AG04449 (cell line): ENCODE measurements around the gene LYST.
A peak's percentile ranks its signal among the peaks of the same experiment; 100 is the strongest.

Experiments
- CTCF ChIA-PET: fragments of 350-600 bp; formaldehyde crosslinking; extraction: SDS; loops from one replicate; lab custom pipeline; 2021; ENCODE audit warnings: antibody characterized with exemption; lab: Yijun Ruan, JAX
- POLR2A ChIA-PET: fragments of 400-600, 350-600 bp; formaldehyde crosslinking; extraction: SDS; loops from one replicate; lab custom pipeline; 2020; ENCODE audit warnings: antibody characterized with exemption, inconsistent platforms; lab: Yijun Ruan, JAX
- DNase-seq: peaks from one replicate; pipeline ENCODE4 v3.0.0-alpha.2; 2010; ENCODE audit warnings: low read depth, low spot score
- H3K4me3 ChIP-seq: 2 replicates; pipeline ENCODE4 v1.5.1; 2011; ENCODE audit warnings: low read depth, mild to moderate bottlenecking, control low read depth, low read length
- TF ChIP-seq, protein P1 (sequence below): IDR thresholded peaks from one replicate; pipeline ENCODE4 v1.5.1; 2011; ENCODE audit warnings: mild to moderate bottlenecking, moderate library complexity, low read length, control low read depth, inconsistent platforms; ENCODE audit not compliant: insufficient read depth; ENCODE audit errors: missing control alignments

The LYST gene

DNA sequence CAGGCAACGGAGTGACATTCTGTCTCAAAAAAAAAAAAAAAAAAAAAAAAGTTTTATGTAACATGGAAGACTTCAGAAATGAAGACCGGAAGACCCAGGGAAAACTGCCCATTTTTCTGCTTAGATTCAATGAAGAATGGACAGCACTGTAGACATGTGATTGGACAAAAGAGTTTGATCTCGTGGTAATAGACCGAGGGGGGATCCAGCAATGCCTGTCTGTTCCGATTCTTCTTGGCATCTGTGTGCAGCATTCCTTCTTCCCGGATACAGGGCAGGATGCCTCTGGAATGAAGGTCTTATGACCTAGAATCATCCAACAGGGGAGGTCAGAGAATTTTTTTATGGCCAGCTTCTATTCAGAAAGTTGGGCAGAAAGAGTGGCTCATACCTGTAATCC is 5.6 kb upstream of the LYST start:
- ChIA-PET CTCF (no interaction called here), POLR2A (no interaction called here)
- no peak overlapping the region for H3K4me3 ChIP-seq
- no peak for DNase-seq
- TF ChIP-seq, protein P1, sequence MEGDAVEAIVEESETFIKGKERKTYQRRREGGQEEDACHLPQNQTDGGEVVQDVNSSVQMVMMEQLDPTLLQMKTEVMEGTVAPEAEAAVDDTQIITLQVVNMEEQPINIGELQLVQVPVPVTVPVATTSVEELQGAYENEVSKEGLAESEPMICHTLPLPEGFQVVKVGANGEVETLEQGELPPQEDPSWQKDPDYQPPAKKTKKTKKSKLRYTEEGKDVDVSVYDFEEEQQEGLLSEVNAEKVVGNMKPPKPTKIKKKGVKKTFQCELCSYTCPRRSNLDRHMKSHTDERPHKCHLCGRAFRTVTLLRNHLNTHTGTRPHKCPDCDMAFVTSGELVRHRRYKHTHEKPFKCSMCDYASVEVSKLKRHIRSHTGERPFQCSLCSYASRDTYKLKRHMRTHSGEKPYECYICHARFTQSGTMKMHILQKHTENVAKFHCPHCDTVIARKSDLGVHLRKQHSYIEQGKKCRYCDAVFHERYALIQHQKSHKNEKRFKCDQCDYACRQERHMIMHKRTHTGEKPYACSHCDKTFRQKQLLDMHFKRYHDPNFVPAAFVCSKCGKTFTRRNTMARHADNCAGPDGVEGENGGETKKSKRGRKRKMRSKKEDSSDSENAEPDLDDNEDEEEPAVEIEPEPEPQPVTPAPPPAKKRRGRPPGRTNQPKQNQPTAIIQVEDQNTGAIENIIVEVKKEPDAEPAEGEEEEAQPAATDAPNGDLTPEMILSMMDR: no peak

DNA sequence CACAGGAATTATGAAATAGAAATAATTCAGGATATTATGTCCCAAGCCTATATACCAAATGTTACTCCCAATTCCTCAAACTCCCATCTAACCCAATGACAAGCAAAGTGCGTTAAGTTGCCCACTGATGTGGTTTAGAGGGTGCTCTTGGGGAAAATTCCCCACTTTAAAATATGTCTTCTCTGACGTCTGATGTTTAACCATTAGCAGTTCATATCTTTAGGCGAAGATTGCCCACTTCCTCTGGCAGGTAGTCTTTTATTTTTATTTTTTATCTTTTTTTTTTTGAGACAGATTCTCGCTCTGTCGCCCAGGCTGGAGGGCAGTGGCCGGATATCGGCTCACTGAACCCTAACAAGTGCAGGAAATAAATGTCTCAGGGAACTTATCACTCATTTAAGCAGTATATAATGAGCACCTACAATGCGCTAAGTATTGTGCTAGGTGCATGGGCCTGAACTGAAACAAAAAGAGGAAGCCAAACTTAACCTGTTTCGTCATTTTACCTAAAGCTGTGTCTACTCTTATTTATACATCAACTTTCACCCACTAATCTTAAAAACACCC is 1.3 kb upstream of the LYST start:
- no peak for DNase-seq
- POLR2A ChIA-PET: no interaction called here
- no peak overlapping the region for H3K4me3 ChIP-seq
- TF ChIP-seq, protein P1: no peak
- CTCF ChIA-PET: interaction anchor here (1.1 to 3.2 kb wide), 3 partner anchors 104 to 363 kb away, joined by 3 to 74 read pairs (median 11); no protein-coding TSS in a partner anchor

- CTCF ChIA-PET: interaction anchor here (1.1 to 3.2 kb wide), 5 partner anchors 13 to 362 kb away, joined by 3 to 74 read pairs (median 10); no protein-coding TSS in a partner anchor
- peak; percentile 42 for DNase-seq
- POLR2A ChIA-PET: interaction anchor here (1.4 to 1.8 kb wide), 2 partner anchors 42 to 104 kb away, joined by 3 to 4 read pairs; no protein-coding TSS in a partner anchor
- TF ChIP-seq, protein P1: no peak
- H3K4me3 ChIP-seq: peak overlapping the region; percentile 90
Observed at GRCh38 chr1:235866913-235867845, 473 bp upstream of the LYST start.

DNA sequence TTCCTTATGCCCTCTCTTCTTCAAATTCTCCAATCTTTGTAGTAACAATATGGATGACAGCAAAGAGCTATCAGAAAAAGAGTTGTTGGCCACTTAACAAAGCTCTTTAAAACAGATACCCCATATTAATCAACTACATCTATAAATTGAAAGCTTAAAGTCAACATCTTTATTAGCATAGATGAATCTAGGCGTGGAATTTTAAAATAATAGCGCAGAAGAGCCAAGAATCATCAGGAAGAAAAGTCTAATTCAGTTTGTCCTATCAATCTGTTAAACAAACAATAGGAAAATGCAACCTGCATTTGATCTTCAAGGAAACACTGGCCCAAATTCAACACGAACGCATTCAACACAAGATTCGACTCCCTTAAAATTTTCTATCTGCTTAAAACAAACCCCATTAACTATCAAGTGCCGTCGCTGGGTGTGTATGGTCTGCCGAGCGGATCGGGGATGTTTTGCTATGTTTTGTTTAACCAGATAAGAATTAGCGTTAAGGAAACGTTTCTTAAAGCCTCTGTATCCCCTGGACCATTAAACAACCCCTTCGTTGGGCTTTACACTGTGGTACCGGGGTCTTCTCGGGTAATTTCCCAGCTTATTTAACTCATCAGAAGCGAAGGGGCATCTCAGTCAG is 1.0 kb downstream of the LYST start:
- ChIA-PET CTCF (interaction anchor here (0.8 to 3.2 kb wide), 26 partner anchors 8 to 361 kb away, joined by 3 to 74 read pairs (median 4); no protein-coding TSS in a partner anchor), POLR2A (interaction anchor here (1.4 to 1.8 kb wide), 2 partner anchors 44 to 106 kb away, joined by 3 to 4 read pairs; no protein-coding TSS in a partner anchor)
- no peak for DNase-seq
- peak overlapping the region; percentile 90 for H3K4me3 ChIP-seq
- TF ChIP-seq, protein P1: no peak

GRCh38 chr1:235864931-235865525 is 1.7 kb downstream of the LYST start:
- H3K4me3 ChIP-seq: peak overlapping the region; percentile 42
- no peak for DNase-seq
- ChIA-PET POLR2A (interaction anchor here (1.8 kb wide), 1 partner anchor 106 kb away, joined by 4 read pairs; no protein-coding TSS in a partner anchor), CTCF (interaction anchor here (0.8 to 3.2 kb wide), 22 partner anchors 8 to 351 kb away, joined by 3 to 74 read pairs (median 5); no protein-coding TSS in a partner anchor)
- TF ChIP-seq, protein P1: no peak
